Panc1 (cell line): ENCODE data around the gene DST. TPM values are rescaled to one million over a fixed set of nuclear protein-coding genes. Genes with fewer than 3 reads are reported as not detected.
"Not testable (repeated sequence)": the region's sequence is repeated elsewhere in the genome, so short reads cannot be mapped to it uniquely, and the experiment has no call there.

Source experiments
- ATAC-seq: fragments of 200-7000 bp; cut with Tn5 transposase; 2 replicates; pipeline ENCODE4 v1.9.1; 2020; ENCODE audit warnings: mild to moderate bottlenecking, moderate library complexity
- BruUV-seq: library from RNA; stranded (reverse); fragments of 400-500 nt; replicated peaks from 2 replicates; lab custom pipeline; 2021; lab: Mats Ljungman, UMichigan
- CTCF ChIA-PET: fragments of 300-600 bp; sonication (Branson Sonifier 250); formaldehyde crosslinking; loops from one replicate; lab custom pipeline; 2022; ENCODE audit warnings: antibody characterized with exemption; lab: Charles Lee
- POLR2A ChIA-PET: fragments of 300-600 bp; sonication (Branson Sonifier 250); formaldehyde crosslinking; loops from one replicate; lab custom pipeline; 2022; ENCODE audit warnings: antibody characterized with exemption; lab: Charles Lee
- DNase-seq: peaks from one replicate; pipeline ENCODE4 v3.0.0-alpha.2; 2010; ENCODE audit warnings: low read depth, low spot score
- H3K27ac ChIP-seq: 2 replicates; pipeline ENCODE4 v1.5.1; 2011; ENCODE audit warnings: mild to moderate bottlenecking, low read length, inconsistent platforms
- H3K27me3 ChIP-seq: fragments of 200-500 bp; sonication (Bioruptor generic); 2 replicates; pipeline ENCODE4 v1.6.0; 2014; ENCODE audit warnings: low read length, inconsistent platforms; ENCODE audit not compliant: control insufficient read depth, insufficient read depth
- H3K36me3 ChIP-seq: fragments of 200-500 bp; sonication (Bioruptor generic); 2 replicates; pipeline ENCODE4 v1.5.1; 2014; ENCODE audit warnings: inconsistent platforms, mild to moderate bottlenecking, low read length, moderate library complexity; ENCODE audit not compliant: control insufficient read depth, insufficient read depth
- H3K4me1 ChIP-seq: 2 replicates; pipeline ENCODE4 v1.5.1; 2011; ENCODE audit warnings: inconsistent platforms, mild to moderate bottlenecking, low read length, moderate library complexity; ENCODE audit not compliant: control insufficient read depth, insufficient read depth
- H3K4me3 ChIP-seq, 2 experiments: 2 replicates each; pipeline ENCODE4 v1.5.1; 2011 to 2012; ENCODE audit warnings: low read depth in 2 of 2, low read length in 2 of 2, mild to moderate bottlenecking in 2 of 2, inconsistent platforms in 1 of 2, moderate library complexity in 1 of 2
- H3K9me3 ChIP-seq: fragments of 200-500 bp; sonication (Bioruptor generic); 2 replicates; pipeline ENCODE4 v1.5.1; 2014; ENCODE audit warnings: low read depth, mild to moderate bottlenecking, inconsistent platforms, low read length, moderate library complexity; ENCODE audit not compliant: control insufficient read depth, insufficient read depth
- CTCF ChIP-seq: fragments of 450-650 bp; IDR thresholded peaks from 2 replicates; pipeline ENCODE4 v1.5.1; 2017; ENCODE audit warnings: mild to moderate bottlenecking
- POLR2AphosphoS5 ChIP-seq: IDR thresholded peaks from 2 replicates; pipeline ENCODE4 v1.6.1; 2012; ENCODE audit warnings: mild to moderate bottlenecking, low read depth, low read length, moderate library complexity
- REST ChIP-seq, 2 experiments: IDR thresholded peaks; 2 replicates each; pipeline ENCODE4 v1.6.1; 2011 to 2012; ENCODE audit warnings: low read depth in 2 of 2, control low read depth in 1 of 2, low read length in 1 of 2, mild to moderate bottlenecking in 1 of 2, moderate library complexity in 1 of 2; ENCODE audit not compliant: insufficient read depth in 1 of 2
- SIN3A ChIP-seq: IDR thresholded peaks from 2 replicates; pipeline ENCODE4 v1.6.1; 2012; ENCODE audit warnings: low read depth, mild to moderate bottlenecking, low read length, moderate library complexity, borderline replicate concordance; ENCODE audit not compliant: insufficient read depth
- TCF7L2 ChIP-seq: IDR thresholded peaks from 2 replicates; pipeline ENCODE4 v1.6.1; 2011; ENCODE audit warnings: mild to moderate bottlenecking, low read depth, low read length, inconsistent platforms
- in situ Hi-C: cut with HindIII; loops from 2 replicates; pipeline ENCODE4 v1.10.0; 2016; ENCODE audit warnings: low sequenced_read_pairs, low pct_unique_long_range_greater_than_20kb
- intact Hi-C: fragments of 100-400 bp; cut with micrococcal nuclease; formaldehyde crosslinking; loops from one replicate; pipeline ENCODE4 v1.10.0; 2022; ENCODE audit not compliant: unreplicated experiment
- total RNA-seq: library from RNA; stranded (reverse); gene quantifications from one replicate; pipeline ENCODE4 v1.2.1, GENCODE V29; 2021; ENCODE audit not compliant: unreplicated experiment

Gene DST
- total RNA-seq, 1 experiment from 2014 or later, result 230 TPM

- ChIA-PET CTCF (interaction anchor here (0.5 kb wide), 1 partner anchor 68 kb away, joined by 3 read pairs; no protein-coding TSS in a partner anchor), POLR2A (no interaction called here)
- no peak overlapping the region for H3K27ac ChIP-seq
- no TSS peak for BruUV-seq
- no peak for TF ChIP-seq CTCF
- TF ChIP-seq TCF7L2, result no peak
- no peak for TF ChIP-seq SIN3A
- no peak for TF ChIP-seq REST (IDR thresholded peaks at IDR 0.05; ENCODE audit: insufficient read depth in 1 of 2, low read depth in 2 of 2, low read length in 1 of 2)
- in situ Hi-C loops, result no loop called here
- intact Hi-C loops, result no loop called here
- no peaks in the 10 kb centered on the region for H3K4me1 ChIP-seq
- H3K36me3 ChIP-seq, result peaks cover 69% of the 10 kb centered on the region
- H3K27me3 ChIP-seq, result no peaks in the 10 kb centered on the region
- no peaks in the 10 kb centered on the region for H3K9me3 ChIP-seq
- DNase-seq (no peak), ATAC-seq (no peak)
- H3K4me3 ChIP-seq, result no peak overlapping the region
These were observed 145.4 kb downstream of the DST start for GRCh38 chr6:56497240-56497639.

- CTCF ChIA-PET, intact Hi-C loops, ATAC-seq, H3K27me3 ChIP-seq, POLR2A ChIA-PET, H3K4me3 ChIP-seq, H3K4me1 ChIP-seq, H3K27ac ChIP-seq, H3K9me3 ChIP-seq, in situ Hi-C loops, DNase-seq, BruUV-seq: not testable (repeated sequence)
- peaks cover 68% of the 10 kb centered on the region for H3K36me3 ChIP-seq
These were observed 146.0 kb downstream of the DST start for GRCh38 chr6:56496650-56497049.

GRCh38 chr6:56495654-56496053 lies 147.0 kb downstream of the DST start:
- CTCF ChIA-PET, result no interaction called here
- BruUV-seq, result no TSS peak

More at GRCh38 chr6:56495654-56496053, 147.0 kb downstream of the DST start:
- in situ Hi-C loops (no loop called here), intact Hi-C loops (no loop called here)
- POLR2A ChIA-PET, result no interaction called here
- Histone ChIP-seq H3K27me3 (no peaks in the 10 kb centered on the region), H3K4me3 (no peak overlapping the region), H3K36me3 (peaks cover 67% of the 10 kb centered on the region), H3K4me1 (no peaks in the 10 kb centered on the region), H3K27ac (no peak overlapping the region), H3K9me3 (no peaks in the 10 kb centered on the region)
- no peak for TF ChIP-seq REST (IDR thresholded peaks at IDR 0.05; ENCODE audit: insufficient read depth in 1 of 2, low read depth in 2 of 2, low read length in 1 of 2)
- TF ChIP-seq SIN3A, result no peak
- no peak for TF ChIP-seq CTCF
- TF ChIP-seq POLR2AphosphoS5, result no peak
- TF ChIP-seq TCF7L2, result no peak
- DNase-seq, result no peak
- ATAC-seq, result no peak
